Measurements from ENCODE around the gene ZNF469.

ZNF469 gene

DNA sequence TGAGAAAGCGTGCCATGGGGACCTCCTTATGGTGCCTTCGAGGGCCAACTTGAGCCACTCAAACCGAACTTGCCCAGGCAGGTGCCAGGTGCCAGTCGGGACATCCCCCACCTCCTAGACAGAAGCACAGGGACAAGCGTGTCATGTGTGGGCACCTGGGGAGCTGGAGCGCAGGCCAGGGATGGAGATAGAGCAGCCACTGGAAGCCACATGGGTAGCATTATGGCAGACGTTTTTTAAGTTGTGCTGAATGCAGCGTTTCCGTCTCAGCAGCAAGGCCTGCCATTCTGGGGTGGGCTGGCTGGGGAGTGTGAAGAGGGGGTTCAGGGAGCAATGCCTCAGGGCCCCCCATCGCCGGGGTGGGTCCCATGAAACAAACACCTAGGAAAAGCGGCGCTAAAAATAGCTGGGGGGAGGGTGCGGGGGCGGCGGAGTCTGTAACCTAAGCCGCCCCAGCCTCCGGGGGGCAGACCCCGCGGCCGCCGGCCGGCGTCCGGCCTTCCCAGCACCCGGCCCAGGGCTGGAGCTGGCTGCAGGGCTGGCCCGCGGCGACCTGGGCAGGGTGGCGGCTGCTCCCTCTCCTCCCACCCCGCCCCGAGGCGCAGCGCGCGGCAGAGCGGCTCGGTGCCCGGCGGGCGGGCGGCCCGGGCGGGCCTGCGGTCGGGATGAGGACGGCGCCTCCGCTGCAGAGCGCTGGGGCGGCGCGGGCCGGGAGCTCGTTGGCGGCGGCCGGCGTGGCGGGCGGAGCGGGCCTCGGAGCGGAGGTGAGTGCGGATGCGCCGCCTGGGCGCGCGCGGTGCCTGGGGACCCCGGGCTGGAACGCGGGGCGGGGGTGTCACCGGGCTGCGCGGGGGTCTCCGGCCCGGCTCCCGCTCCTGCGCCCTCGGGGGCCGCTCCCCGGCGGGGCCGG, at the start of gene ZNF469:
ZNF469 (plus strand) TSS at position 469 of the 910 bp plus-strand sequence. CDS start 44,512 bp downstream, outside the sequence.
- no peak for DNase-seq

GRCh38 chr16:88333848-88334777, 48.6 kb upstream of the ZNF469 start:
- DNase-seq = no peak

DNA sequence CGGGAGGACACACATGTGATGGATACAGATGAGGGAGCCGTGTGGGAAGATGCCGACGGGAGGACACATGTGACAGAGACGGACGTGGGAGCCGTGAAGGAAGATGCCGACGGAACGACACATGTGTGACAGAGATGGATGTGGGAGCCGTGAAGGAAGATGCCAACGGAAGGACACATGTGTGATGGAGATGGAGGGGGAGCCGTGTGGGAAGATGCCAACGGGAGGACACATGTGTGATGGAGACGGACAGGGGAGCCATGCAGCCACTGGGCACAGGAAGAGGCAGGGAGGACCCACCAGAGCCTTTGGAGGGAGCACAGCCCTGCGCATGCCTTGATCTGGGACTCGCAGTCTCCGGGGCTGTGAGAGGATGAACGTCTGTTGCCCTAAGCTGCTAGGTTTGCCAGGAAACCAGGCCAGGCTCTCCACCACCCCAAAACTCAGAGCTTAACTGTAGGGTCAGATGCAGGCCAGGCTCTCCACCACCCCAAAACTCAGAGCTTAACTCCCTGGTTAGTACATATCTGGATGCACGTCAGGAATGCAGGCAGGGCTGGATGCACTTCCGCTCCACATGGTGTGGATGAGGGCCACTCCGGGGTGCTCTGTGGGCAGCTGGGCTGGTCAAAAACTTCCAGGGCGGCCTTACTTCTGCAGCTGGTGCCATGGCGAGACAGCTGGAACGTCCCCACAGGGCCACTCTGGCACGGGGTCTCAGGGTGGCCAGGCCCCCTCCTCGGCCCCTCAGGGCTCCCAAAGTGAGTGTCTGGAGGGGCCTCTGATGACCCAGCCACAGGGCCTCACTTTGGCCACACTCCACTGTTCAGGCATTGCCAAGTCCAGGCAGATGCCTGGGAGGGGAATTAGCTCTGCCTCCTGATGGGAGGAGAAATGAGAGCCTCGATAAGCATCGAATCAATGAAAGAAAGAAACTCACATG, 47.7 kb upstream of the ZNF469 start:
- DNase-seq = no peak

GRCh38 chr16:88337021-88337420, 45.7 kb upstream of the ZNF469 start:
- no peak for DNase-seq

GRCh38 chr16:88337538-88337937, 45.2 kb upstream of the ZNF469 start:
- no peak for DNase-seq

- DNase-seq = no peak
Measured at GRCh38 chr16:88338111-88338510, 44.6 kb upstream of the ZNF469 start.

DNA sequence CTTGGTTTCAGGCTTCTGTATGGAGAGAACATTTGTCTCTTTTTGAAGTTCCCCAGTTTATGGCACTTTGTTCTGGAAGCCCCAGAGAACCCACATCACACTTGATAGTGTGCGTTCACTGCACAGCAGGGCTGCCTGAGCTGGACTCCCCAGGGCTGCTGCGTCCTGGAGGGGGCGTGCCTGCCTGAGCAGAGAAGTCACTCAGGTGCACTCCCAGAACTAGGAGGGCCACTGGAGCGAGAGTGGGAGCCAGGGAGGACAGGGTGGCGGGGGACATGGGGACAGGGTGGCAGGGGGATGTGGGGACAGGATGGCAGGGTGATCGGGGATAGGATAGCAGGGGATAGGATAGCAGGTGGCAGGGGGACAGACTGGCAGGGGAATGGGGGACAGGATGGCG, 43.9 kb upstream of the ZNF469 start:
- no peak for DNase-seq

DNA sequence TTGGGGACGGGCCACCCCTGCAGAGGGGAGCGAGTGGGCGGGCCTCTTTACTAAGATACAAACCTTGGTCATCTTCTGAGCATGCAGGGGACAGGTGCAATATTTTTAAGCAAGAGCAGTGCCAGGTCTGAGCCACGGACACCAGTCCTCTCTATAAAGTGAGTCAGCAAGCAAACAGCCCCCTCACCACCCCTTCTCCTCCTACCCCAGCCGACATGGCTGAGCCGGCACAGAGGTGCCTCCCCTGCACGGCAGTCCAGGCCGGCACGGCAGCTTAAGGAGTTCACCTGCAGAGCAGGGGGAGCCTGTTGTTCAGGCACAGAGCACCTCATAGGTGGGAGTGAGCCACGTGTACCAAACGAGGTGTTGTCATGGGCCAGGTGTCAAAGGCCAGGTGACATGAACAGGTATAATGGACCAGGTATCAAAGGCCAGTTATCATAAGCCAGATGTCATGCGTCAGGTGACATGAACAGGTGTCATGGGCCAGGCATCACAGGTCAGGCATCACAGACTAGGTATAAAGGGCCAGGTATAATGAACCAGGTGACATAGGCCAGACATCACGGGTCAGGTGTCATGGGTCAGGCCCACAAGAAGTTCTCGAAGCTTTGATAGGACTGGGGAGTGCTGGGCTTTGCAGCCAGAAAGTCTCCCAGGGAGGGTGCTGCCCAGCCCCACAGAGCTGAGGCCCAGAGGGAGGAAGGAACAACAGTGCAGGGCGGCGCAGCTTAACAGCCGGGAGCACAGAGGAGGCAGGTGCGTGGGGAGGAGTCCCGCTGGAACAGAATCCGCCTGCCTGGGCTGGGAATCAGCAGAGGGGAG, 42.6 kb upstream of the ZNF469 start:
- no peak for DNase-seq

DNA sequence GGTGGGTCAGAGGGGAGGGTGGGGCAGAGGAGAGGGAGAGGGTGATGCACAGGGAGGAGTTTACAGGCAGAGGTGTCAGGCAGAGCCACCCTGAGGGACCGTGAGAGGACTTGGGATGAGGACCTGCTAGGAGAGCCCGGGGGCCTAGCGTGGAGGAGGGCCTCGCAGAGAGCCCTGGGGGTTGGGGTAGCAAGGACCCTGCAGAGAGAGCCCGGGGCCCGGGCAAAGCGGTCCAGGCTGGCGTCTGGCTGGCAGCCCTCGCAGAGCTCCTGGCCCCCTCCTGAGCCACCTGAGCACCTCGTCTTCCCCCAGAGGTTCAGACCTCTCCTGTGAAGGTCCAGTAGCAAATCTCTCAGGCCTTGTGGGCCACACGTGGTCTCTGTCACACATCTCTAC, 42.0 kb upstream of the ZNF469 start:
- DNase-seq = no peak

- DNase-seq = no peak
Measured at GRCh38 chr16:88341551-88342290, 41.0 kb upstream of the ZNF469 start.

DNA sequence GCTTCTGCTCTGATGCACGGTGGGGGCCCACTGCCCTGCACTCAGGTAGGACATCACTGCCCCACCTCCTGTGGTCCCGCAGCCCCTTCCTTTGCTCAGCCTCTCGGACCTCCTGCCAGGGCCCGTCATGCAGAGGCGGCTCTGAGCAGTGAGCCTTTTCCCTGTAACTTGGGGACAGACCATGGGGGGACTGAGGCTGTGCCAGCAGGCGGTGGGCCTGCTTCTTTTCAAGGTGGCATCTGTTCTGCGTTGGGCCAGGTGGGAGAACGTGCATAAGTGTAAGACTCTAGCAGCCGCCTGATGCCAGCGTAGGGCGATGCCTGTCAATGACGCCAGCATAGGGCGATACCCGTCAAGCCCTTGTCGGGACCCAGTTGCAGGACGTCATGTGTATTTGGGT, 40.3 kb upstream of the ZNF469 start:
- DNase-seq = no peak

DNA sequence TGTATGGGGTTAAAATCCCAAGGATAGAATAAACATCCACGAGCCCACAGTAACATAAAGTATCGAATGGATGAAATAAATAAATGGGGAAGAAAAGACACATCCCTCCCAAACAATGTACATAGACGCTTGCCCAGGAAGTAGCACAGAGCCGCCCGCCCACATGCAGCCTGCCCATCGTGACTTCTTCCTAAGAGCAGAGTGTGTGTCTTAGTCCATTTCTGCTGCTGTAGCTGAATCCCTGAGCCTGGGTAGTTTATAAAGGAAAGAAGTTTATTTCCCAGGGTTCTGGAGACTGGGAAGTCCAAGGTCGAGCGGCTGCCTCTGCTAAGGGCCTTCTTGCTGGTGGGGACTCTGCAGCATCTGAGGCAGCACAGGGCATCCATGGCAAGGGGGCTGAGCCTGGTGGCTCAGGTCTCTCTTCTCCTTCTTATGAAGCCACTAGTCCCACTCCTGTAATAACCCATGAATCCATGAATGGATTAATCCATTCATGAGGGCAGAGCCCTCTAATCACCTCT, 39.4 kb upstream of the ZNF469 start:
- DNase-seq = no peak

- DNase-seq = no peak
Measured at GRCh38 chr16:88344411-88345030, 38.2 kb upstream of the ZNF469 start.

DNA sequence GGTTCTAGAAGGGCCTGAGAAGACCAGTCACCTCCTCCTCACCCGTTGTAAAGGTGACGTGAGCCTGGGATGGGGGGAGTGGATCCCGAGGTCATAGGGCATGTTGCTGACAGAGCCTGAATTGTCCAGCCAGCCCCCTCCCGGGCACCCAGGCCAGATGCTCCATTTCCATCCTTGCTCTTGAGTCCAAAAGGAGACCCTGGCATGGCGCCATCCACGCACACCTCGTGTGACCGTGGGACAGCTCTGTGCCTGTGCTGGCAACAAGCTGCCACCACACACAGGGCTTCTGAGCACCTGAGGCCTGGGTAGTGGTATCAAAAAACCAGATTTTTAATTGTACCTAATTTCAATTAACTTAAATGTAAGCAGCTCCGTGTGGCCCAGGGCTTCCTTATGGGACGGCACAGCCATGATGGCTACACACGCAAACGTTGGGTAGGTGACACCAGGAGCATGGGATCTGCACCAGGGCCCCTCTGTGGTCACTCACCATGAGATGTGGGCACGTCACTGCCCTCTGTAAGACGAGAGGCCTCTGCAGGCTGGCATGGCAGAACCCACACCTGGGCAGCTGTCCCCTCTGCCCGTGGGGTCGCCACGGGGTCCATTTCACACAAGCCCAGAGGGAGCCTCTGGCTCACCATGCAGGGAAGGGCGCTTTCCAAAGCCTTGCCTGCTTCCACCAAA, 37.6 kb upstream of the ZNF469 start:
- DNase-seq = no peak

- no peak for DNase-seq
Measured at GRCh38 chr16:88345721-88346560, 36.8 kb upstream of the ZNF469 start.

- no peak for DNase-seq
Measured at GRCh38 chr16:88346680-88347505, 35.9 kb upstream of the ZNF469 start.

DNA sequence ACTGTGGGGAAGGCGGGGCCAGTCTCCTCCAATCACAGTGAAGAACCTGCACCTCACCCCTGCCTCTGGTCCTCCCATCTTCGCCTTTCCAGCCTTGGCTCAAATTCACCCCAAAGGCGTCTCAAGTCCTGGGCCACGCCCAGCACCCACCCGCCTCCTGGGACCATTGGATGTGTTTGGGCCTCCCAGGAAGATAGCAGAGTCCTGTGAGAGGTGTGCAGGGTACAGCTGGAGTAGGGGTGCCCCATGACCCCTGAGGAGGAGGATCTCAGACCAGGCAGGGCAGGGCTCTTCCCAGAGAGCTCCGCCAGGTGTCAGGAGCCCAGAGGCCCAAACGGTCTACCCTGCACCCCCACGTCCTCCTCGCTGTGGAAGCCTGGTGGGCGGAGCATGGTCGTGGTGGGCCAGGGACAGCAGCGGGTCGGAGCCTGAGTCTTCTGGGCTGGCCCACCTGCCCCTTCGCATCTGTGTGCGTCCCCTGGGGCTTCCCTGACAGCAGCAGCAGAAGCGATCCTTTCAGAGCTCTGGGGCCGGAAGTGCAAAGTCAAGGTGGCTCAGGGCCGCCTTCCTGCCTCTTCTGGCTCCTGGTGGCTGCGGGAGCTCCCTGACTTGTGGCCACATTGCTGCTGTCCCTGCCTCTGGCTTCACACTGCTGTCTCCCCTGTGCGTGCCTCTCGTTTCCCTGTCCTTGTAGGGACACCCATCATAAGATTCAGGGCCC, 34.9 kb upstream of the ZNF469 start:
- no peak for DNase-seq
